Measurements from ENCODE around the gene NKX1-2.

The NKX1-2 gene

DNA sequence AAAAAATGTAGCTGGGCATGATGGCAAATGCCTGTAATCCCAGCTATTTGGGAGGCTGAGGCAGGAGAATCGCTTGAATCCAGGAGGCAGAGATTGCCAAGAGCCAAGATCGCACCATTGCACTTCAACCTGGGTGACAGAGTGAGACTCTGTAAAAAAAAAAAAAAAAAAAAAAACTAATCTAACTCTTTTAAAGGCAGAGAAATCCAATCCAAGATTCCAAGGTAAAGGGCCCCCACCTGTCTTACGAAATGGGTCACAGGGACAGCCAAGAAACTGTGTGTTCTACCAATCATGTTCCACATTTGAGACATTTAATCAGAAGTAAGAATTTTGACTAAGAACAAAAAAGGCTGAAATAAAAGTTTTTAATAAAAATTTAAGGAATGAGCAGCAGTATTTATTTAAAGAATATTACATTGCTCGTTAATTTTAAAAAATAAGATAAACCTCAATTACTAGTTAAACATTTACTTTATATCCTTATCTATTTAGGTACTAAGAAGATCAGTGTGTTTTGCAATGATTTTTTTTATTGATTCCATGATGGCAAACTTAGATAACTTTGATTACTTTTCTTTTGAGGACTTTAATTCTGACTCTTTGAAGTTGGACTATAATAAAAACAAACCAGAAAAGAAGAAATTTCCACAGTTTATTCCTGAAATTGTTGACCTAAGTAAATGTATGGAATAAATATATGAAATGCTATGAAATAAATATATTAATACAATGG is 24.4 kb downstream of the NKX1-2 start:
- DNase-seq (ENCODE audit: low spot score): no peak
- no peaks in the 10 kb centered on the region for H3K4me1 Mint-ChIP-seq (ENCODE audit: low read depth)
- H3K4me3 Mint-ChIP-seq: no peak overlapping the region
- H3K27ac Mint-ChIP-seq: no peak overlapping the region
- H3K9me3 Mint-ChIP-seq: no peaks in the 10 kb centered on the region
- H3K27me3 Mint-ChIP-seq (ENCODE audit: low read depth): peaks cover 23% of the 10 kb centered on the region
- no peaks in the 10 kb centered on the region for H3K36me3 Mint-ChIP-seq (ENCODE audit: low read depth)

DNA sequence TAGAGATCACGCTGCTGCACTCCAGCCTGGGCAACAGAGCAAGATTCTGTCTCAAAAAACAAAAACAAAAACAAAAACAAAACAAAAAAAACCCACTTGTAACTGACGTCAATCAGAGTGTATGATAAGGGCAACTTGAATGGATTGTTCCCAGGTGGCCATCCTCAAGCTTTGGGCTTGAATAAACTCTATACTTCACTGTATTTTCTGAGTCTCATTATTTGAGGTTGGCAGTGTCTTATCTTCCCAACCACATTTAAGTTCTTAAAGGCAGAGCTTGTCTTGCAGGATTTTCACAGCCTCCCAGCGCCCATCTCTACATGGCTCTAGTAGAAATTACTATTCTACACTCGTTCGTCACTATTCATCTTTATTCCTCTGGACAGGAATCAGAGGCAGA is 26.0 kb downstream of the NKX1-2 start:
- H3K27ac Mint-ChIP-seq: no peak overlapping the region
- no peaks in the 10 kb centered on the region for H3K36me3 Mint-ChIP-seq (ENCODE audit: low read depth)
- DNase-seq (ENCODE audit: low spot score): no peak
- peaks cover 5% of the 10 kb centered on the region for H3K4me1 Mint-ChIP-seq (ENCODE audit: low read depth)
- peaks cover 23% of the 10 kb centered on the region for H3K27me3 Mint-ChIP-seq (ENCODE audit: low read depth)
- H3K4me3 Mint-ChIP-seq: no peak overlapping the region
- H3K9me3 Mint-ChIP-seq: no peaks in the 10 kb centered on the region

DNA sequence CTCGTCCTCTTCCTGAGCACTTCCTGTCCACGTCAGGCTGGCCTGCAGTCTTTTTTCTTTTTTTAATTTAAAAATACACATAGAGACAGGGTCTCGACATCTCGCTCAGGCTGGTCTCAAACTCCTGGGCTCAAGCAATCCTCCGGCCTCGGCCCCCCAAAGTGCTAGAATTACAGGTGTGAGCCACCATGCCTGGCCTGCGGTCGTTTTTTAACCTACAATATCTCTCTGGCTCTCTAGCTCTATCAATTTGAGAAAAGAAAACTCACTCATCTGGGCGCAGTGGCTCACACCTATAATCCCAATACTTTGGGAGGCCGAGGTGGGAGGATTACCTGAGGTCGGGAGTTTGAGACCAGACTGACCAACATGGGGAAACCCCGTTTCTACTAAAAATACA is 27.1 kb downstream of the NKX1-2 start:
- Mint-ChIP-seq H3K9me3 (no peaks in the 10 kb centered on the region), H3K4me1 (ENCODE audit: low read depth) (peaks cover 5% of the 10 kb centered on the region), H3K27me3 (ENCODE audit: low read depth) (peaks cover 15% of the 10 kb centered on the region), H3K36me3 (ENCODE audit: low read depth) (no peaks in the 10 kb centered on the region), H3K4me3 (no peak overlapping the region), H3K27ac (no peak overlapping the region)
- DNase-seq (ENCODE audit: low spot score): no peak

DNA sequence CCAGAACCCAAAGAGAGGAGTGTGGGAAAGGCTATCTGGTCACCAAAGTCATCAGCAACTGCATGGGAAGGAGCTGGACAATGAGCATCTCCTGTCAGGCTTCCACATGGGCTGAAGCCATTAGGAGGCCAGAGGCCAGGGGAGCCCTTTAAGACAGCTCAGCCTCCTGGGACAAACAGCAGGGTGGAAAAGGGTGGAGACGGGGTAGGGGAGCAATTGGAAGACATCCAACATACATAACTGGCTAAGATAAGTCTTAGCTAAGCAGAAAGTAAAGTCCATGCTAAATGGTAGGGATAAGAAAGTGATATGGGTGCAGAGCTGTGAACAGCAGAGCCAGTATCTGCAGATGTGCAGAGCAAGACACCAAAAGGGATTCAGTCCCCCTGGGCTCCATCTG is 29.6 kb downstream of the NKX1-2 start:
- H3K9me3 Mint-ChIP-seq: no peaks in the 10 kb centered on the region
- no peak for DNase-seq (ENCODE audit: low spot score)
- H3K4me3 Mint-ChIP-seq: no peak overlapping the region
- no peak overlapping the region for H3K27ac Mint-ChIP-seq
- peaks cover 14% of the 10 kb centered on the region for H3K27me3 Mint-ChIP-seq (ENCODE audit: low read depth)
- peaks cover 7% of the 10 kb centered on the region for H3K4me1 Mint-ChIP-seq (ENCODE audit: low read depth)
- H3K36me3 Mint-ChIP-seq (ENCODE audit: low read depth): no peaks in the 10 kb centered on the region

DNA sequence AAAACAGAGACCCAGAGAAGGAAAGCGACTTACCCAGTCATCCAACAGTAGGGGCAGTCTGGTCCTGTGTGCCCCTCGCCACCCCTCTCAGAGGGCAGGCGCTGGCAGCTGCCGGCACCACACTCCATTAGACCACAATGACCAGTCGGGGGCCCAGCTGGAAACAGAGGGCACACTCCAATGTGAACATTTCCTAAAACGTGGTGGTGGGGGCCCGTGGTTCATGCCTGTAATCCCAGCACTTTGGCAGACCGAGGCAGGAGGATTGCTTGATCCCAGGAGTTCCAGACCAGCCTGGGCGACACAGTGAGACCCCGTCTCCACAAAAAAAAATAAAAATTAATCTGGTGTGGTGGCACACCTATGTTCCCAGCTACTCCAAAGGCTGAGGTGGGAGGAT is 30.2 kb downstream of the NKX1-2 start:
- H3K27me3 Mint-ChIP-seq (ENCODE audit: low read depth): peaks cover 14% of the 10 kb centered on the region
- H3K27ac Mint-ChIP-seq: no peak overlapping the region
- no peaks in the 10 kb centered on the region for H3K36me3 Mint-ChIP-seq (ENCODE audit: low read depth)
- peaks cover 7% of the 10 kb centered on the region for H3K4me1 Mint-ChIP-seq (ENCODE audit: low read depth)
- H3K9me3 Mint-ChIP-seq: no peaks in the 10 kb centered on the region
- no peak for DNase-seq (ENCODE audit: low spot score)
- H3K4me3 Mint-ChIP-seq: peak overlapping the region; percentile 63

DNA sequence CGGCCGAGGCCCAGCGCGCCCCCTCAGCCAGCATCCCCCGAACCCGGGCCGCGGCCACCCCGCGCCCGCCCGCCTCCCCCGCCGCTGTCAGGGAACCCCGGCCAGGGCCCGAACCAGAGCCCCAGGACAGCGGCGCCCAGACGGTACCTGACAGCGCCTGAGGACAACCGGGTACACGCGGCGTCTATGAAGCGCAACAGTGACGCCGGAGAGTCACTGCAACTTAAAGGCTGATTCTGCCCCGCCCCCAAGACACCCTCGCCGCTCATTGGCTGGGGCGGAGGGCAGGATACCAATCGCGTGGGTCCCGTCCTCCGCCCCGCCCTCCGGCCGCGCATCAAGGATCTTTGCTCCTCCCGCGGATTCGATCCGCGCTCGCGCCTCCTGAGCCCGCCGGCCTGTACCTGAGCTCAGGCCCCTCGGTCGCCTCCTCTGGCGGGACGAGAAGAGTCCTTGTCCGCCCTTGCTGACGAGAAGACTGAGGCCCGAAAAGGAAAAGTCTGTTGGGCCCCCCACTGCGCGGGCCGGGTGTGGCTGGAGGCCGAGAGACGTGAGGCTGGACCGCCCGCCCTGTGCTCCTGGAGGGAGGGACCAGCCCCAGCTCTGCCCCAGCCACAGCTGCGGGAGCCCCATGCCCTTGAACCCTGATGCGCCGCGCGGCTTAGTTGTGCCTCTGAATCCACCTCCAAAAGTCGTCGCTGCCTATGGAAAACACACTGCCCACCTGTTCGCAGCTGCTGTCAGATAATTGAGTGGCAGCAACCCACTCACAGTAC is 30.9 kb downstream of the NKX1-2 start, which contains the start of gene OAT:
TSS of gene OAT (minus strand) at position 198 of the 776 bp plus-strand sequence. CDS start 6,752 bp downstream, outside the sequence.
- Mint-ChIP-seq H3K36me3 (ENCODE audit: low read depth) (no peaks in the 10 kb centered on the region), H3K4me1 (ENCODE audit: low read depth) (peaks cover 7% of the 10 kb centered on the region), H3K9me3 (no peaks in the 10 kb centered on the region), H3K27me3 (ENCODE audit: low read depth) (peaks cover 14% of the 10 kb centered on the region), H3K27ac (peak within 1 kb of the TSS; percentile 60), H3K4me3 (peak within 1 kb of the TSS; percentile 76)
- peak; percentile 95 for DNase-seq (ENCODE audit: low spot score)

DNA sequence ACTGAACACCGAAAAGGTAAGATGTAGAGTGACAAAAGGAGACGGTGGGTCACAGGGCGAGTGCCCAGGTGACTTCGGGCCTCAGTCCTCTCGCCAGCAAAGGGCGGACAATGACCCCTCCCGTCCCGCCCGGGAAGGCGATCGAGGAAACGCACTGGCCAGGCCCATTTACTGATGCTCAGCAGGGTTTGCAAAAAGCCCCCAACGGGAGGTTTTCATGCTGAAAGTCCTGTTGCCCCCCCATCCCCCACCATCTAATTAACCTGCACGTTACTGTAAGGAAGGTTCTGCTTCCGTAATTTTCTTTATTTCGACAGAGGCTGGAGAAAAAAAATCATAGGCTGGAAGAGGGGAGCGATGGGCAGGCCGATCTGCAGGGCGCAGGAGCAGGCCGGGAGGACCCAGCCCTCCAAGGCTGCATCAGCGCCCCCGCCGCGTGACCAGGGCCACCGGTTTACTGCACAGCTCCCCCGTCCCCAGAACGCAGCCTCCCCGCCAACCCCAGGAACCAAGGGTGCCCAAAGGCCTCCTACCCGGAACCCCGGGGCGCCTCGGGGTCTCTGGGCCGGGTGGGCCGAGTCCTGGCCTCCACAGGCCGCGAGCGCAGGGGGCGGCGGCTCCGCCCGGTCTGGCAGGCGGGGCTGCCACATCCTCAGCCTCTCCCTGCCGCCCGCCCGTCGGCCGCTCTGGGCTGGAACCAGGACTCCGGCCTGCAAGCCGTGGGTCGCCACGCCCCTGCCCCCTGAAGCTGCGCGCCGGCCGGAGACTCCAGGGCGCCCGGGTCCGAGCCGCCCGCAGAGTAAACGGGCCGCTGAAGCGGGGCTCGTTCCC is 31.7 kb downstream of the NKX1-2 start:
- peak overlapping the region; percentile 41 for H3K27ac Mint-ChIP-seq

DNA sequence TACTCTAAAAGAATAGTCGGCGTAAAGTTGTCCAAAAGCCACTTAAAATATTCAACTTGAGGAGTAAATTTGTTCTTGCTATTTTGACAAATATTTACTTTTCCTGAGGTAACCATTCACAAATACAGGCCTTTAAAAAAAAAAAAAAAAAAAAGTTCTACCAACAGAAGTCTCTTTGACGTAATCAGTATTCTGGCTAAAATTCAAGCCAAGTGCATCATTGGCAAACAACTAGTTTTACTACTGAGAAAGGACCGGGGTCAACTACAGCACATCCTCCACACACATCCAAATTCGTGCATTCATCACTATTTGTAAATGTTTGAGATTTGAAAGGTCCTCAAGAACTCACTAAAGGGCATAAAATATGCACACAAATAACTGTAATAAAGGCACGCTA is 33.1 kb downstream of the NKX1-2 start:
- Mint-ChIP-seq H3K27me3 (ENCODE audit: low read depth) (peaks cover 8% of the 10 kb centered on the region), H3K9me3 (no peaks in the 10 kb centered on the region), H3K4me1 (ENCODE audit: low read depth) (peaks cover 7% of the 10 kb centered on the region), H3K27ac (no peak overlapping the region), H3K36me3 (ENCODE audit: low read depth) (peaks cover 2% of the 10 kb centered on the region), H3K4me3 (peak overlapping the region; percentile 42)
- no peak for DNase-seq (ENCODE audit: low spot score)

More for the DNA sequence above, 31.7 kb downstream of the NKX1-2 start:
- H3K4me3 Mint-ChIP-seq: peak overlapping the region; percentile 76
- peak; percentile 56 for DNase-seq (ENCODE audit: low spot score)
- H3K36me3 Mint-ChIP-seq (ENCODE audit: low read depth): no peaks in the 10 kb centered on the region
- H3K4me1 Mint-ChIP-seq (ENCODE audit: low read depth): peaks cover 7% of the 10 kb centered on the region
- H3K27me3 Mint-ChIP-seq (ENCODE audit: low read depth): peaks cover 14% of the 10 kb centered on the region
- no peaks in the 10 kb centered on the region for H3K9me3 Mint-ChIP-seq

DNA sequence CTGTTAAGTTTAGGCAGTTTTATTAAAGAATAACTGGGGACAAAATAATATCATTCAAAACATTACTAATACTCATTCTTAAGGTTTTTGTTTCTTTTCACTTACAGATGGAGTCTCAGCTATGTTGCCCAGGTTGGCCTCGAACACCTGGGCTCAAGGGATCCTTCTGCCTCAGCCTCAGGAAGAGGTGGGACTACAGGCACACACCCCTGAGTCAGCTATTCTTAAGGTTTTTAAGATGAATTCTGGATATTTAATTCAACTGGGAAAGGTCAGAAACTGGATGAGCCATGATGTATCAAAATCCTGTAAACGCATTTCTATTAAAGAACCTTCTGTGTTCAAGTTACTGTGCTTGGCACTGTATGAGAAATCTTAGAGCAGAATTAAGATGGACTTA is 34.6 kb downstream of the NKX1-2 start:
- DNase-seq (ENCODE audit: low spot score): no peak
- H3K27me3 Mint-ChIP-seq (ENCODE audit: low read depth): peaks cover 2% of the 10 kb centered on the region
- no peak overlapping the region for H3K27ac Mint-ChIP-seq
- peaks cover 7% of the 10 kb centered on the region for H3K4me1 Mint-ChIP-seq (ENCODE audit: low read depth)
- H3K4me3 Mint-ChIP-seq: no peak overlapping the region
- no peaks in the 10 kb centered on the region for H3K9me3 Mint-ChIP-seq
- peaks cover 8% of the 10 kb centered on the region for H3K36me3 Mint-ChIP-seq (ENCODE audit: low read depth)

DNA sequence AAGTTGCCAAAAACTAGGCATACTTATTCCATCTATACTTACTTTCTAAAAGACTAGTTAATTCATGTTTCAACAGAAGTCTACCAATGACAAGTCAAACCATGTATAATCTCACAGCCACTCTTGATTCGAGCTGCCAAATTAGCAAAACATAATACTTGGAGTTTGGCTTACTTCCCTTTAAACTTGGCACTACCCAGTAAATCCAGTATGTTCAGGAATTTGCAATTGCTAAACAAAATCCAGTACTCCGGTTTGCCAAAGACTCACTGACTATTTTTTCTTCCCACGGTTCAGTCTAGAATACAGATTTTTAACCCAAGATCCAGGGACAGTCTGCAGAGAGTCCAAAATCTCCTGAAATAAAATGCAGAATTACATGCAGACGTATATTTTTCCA is 35.8 kb downstream of the NKX1-2 start:
- Mint-ChIP-seq H3K36me3 (ENCODE audit: low read depth) (peaks cover 15% of the 10 kb centered on the region), H3K4me3 (no peak overlapping the region), H3K9me3 (no peaks in the 10 kb centered on the region), H3K27me3 (ENCODE audit: low read depth) (no peaks in the 10 kb centered on the region), H3K27ac (no peak overlapping the region), H3K4me1 (ENCODE audit: low read depth) (peaks cover 10% of the 10 kb centered on the region)
- no peak for DNase-seq (ENCODE audit: low spot score)

DNA sequence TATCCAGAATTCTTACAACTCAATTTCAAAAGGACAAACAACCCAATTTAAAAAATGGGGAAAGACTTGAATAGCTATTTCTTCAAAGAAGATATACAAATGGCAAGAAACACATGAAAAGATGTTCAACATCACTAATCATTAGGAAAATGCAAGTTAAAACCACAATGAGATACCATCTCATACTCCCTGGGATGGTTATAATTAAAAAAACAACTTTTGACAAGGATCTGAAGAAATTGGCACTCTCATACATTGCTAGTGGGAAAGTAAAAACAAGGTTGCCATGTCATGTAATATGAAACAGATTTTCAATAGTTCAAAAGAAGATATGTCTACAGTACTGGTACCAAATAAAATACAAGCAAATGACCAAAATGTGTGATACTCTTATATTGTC is 40.1 kb downstream of the NKX1-2 start:
- H3K9me3 Mint-ChIP-seq: no peaks in the 10 kb centered on the region
- H3K36me3 Mint-ChIP-seq (ENCODE audit: low read depth): peaks cover 25% of the 10 kb centered on the region
- no peak for DNase-seq (ENCODE audit: low spot score)
- no peak overlapping the region for H3K27ac Mint-ChIP-seq
- H3K4me1 Mint-ChIP-seq (ENCODE audit: low read depth): peaks cover 7% of the 10 kb centered on the region
- no peaks in the 10 kb centered on the region for H3K27me3 Mint-ChIP-seq (ENCODE audit: low read depth)
- no peak overlapping the region for H3K4me3 Mint-ChIP-seq

DNA sequence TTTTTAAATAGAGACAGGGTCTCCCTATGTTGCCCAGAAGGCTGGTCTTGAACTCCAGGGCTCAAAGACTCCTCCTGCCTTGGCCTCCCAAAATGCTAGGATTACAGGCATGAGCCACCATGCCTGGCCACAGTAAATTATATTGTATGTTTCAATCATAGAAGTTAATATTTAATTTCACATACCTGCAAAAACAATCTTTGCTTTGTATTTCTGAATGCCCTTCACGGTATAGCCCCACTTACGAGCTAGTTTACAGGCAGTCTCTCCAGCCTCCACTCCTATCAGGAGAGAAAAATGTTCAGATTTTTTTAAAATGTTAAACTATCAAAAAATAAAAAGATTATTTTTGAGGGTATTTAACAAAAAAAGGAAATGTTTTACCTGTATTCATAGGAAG is 41.5 kb downstream of the NKX1-2 start:
- Mint-ChIP-seq H3K36me3 (ENCODE audit: low read depth) (peaks cover 31% of the 10 kb centered on the region), H3K4me3 (no peak overlapping the region), H3K4me1 (ENCODE audit: low read depth) (peaks cover 13% of the 10 kb centered on the region), H3K27ac (no peak overlapping the region), H3K9me3 (no peaks in the 10 kb centered on the region), H3K27me3 (ENCODE audit: low read depth) (no peaks in the 10 kb centered on the region)
- no peak for DNase-seq (ENCODE audit: low spot score)

DNA sequence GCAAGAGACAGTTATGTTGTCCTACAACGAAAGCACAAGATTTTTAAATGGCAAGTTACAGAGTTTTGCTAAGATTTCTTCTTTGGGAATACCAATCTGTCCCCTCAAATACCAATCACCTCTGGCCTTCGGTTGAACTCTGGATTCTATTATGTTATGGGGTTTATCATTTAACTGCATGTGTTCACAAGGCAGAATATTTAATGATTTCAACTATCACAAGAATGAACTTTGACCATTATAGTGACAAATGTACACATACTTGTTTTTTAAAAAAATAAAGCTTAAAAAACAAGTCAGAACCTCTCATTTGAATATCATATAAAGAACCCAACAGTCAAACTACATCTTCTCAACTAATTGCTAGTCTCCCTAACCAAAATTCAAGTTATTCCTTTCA is 42.4 kb downstream of the NKX1-2 start:
- Mint-ChIP-seq H3K9me3 (no peaks in the 10 kb centered on the region), H3K4me3 (no peak overlapping the region), H3K4me1 (ENCODE audit: low read depth) (peaks cover 17% of the 10 kb centered on the region), H3K27me3 (ENCODE audit: low read depth) (no peaks in the 10 kb centered on the region), H3K27ac (no peak overlapping the region), H3K36me3 (ENCODE audit: low read depth) (peaks cover 35% of the 10 kb centered on the region)
- no peak for DNase-seq (ENCODE audit: low spot score)

DNA sequence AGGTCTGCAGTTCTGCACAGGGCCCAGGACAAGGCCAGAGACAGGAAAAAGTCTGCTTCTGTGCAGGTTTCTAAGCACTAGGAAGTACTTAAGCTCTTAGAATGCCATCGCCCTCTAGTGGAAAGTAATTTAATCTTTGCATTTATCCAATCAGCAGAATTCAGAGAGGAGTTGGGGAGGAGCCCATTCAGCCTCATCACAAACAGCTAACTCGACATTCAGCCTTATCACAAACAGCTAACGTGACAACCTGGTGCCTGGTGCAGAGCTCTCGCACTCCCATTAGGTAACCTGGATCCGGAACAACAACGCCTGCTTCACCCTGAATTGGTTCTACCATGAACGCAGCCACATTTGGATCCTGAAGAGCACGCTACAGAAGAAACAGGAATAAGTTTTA is 46.3 kb downstream of the NKX1-2 start:
- Mint-ChIP-seq H3K27me3 (ENCODE audit: low read depth) (no peaks in the 10 kb centered on the region), H3K4me3 (no peak overlapping the region), H3K27ac (peak overlapping the region; percentile 75), H3K4me1 (ENCODE audit: low read depth) (peaks cover 10% of the 10 kb centered on the region), H3K9me3 (no peaks in the 10 kb centered on the region), H3K36me3 (ENCODE audit: low read depth) (peaks cover 33% of the 10 kb centered on the region)
- DNase-seq (ENCODE audit: low spot score): peak; percentile 34
